DMS53 treated with DMSO at 0.1 percent for 48 hours (cell line): ENCODE data around the gene MMP13.
"Not testable (repeated sequence)": the region's sequence is repeated elsewhere in the genome, so short reads cannot be mapped to it uniquely, and the experiment has no call there.

ENCODE experiments used
- DNase-seq: peaks from one replicate; lab custom pipeline; 2025; ENCODE audit not compliant: unreplicated experiment; lab: John Stamatoyannopoulos, UW

Gene MMP13

DNA sequence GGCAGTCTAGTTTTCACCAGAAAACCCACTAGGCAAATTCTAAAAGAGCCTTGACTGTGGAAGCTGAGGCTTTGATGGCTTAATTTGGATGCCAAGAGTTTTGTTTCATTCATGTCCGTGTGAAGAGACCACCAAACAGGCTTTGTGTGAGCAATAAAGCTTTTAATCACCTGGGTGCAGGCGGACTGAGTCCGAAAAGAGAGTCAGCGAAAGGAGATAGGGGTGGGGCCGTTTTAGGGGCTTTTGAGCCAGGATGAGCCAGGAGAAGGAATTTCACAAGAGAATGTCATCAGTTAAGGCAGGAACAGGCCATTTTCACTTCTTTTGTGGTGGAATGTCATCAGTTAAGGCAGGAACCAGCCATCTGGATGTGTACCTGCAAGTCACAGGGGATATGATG, 51.6 kb downstream of the MMP13 start:
- not testable (repeated sequence) for DNase-seq

DNA sequence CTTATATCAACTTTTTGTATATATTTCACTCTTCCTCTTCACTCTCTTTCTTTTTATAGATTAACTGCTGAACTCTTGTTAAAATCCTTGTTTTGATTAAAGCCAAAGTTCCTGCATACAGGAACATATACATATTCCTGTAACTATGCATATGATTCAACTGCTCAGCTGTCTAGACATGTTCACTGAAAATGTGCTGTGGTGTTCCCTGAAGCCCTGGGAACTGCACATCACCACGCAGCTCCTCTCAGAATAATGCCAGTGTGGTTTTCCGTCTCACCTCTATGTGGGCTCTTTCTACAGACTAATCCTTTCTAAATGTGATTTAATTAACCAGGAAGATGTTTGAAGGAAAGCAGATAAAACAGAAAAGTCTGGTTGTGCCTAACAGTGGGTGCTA, 55.2 kb downstream of the MMP13 start:
- no peak for DNase-seq
